ENCODE data around the gene VMO1.

- TF ChIP-seq NFE2L1 (tag; IDR thresholded peaks at IDR 0.05; ENCODE audit: borderline replicate concordance, low read depth) = no peak
- no peak for TF ChIP-seq ZBTB7A (IDR thresholded peaks at IDR 0.05; ENCODE audit: borderline replicate concordance, control insufficient read depth, low read depth, low read length)
- TF ChIP-seq GABPB2 (CRISPR knock-in tag; conservative IDR thresholded peaks at IDR 0.05) = no peak
- no peak for TF ChIP-seq POLR2AphosphoS5 (IDR thresholded peaks at IDR 0.05; ENCODE audit: control insufficient read depth, insufficient read depth, low read depth, low read length)
- no peak for TF ChIP-seq NFIC (IDR thresholded peaks at IDR 0.05)
- no peak for TF ChIP-seq ZBTB40 (IDR thresholded peaks at IDR 0.05)
- no peak for TF ChIP-seq ZBTB40 (CRISPR knock-in tag; IDR thresholded peaks at IDR 0.05)
- TF ChIP-seq NBN (IDR thresholded peaks at IDR 0.05; ENCODE audit: low read depth) = no peak
- no peak for TF ChIP-seq SNRNP70 (optimal IDR thresholded peaks at IDR 0.05; ENCODE audit: low read depth, low read length)
- TF ChIP-seq SMAD1 (IDR thresholded peaks at IDR 0.05; ENCODE audit: low read depth, low read length, partially characterized antibody) = no peak
These were observed 3.5 kb upstream of the VMO1 start for GRCh38 chr17:4789701-4789950.
